Left ventricle myocardium inferior (tissue), 1 donor: Measurements from ENCODE around the gene AURKA. TPM values are rescaled to one million over a fixed set of nuclear protein-coding genes. Genes with fewer than 3 reads are reported as not detected.

Source experiments
- DNase-seq: peaks from one replicate; pipeline ENCODE4 v3.0.0-alpha.2; 2020
- H3K27ac ChIP-seq: fragments of 200-600 bp; replicated peaks from 2 replicates; pipeline ENCODE4 v1.8.0; 2021
- H3K27me3 ChIP-seq: fragments of 200-600 bp; 2 replicates; pipeline ENCODE4 v1.8.0; 2021; ENCODE audit warnings: low read depth
- H3K36me3 ChIP-seq: fragments of 200-600 bp; 2 replicates; pipeline ENCODE4 v1.8.0; 2021
- H3K4me1 ChIP-seq: fragments of 200-600 bp; 2 replicates; pipeline ENCODE4 v1.8.0; 2021
- H3K4me3 ChIP-seq: fragments of 200-600 bp; 2 replicates; pipeline ENCODE4 v1.8.0; 2021; ENCODE audit warnings: mild to moderate bottlenecking, moderate library complexity
- H3K9me3 ChIP-seq: fragments of 200-600 bp; replicated peaks from 2 replicates; pipeline ENCODE4 v1.8.0; 2021
- intact Hi-C: fragments of 100-400 bp; cut with micrococcal nuclease; formaldehyde crosslinking; loops from one replicate; pipeline ENCODE4 v1.11.0; 2022
- long read RNA-seq: library from polyadenylated mRNA; unstranded; transcript quantifications from one replicate; pipeline ENCODE4 v2.0.0, GENCODE V29; 2021
- total RNA-seq: library from RNA; stranded (reverse); fragmentation: NEBNext Ultra II Directional; extraction: Animal tissue kit (Norgen Biotek cat#: 25700); gene quantifications from one replicate; pipeline ENCODE4 v1.2.1, GENCODE V29; 2021
- TF ChIP-seq, protein P1 (sequence below): fragments of 200-600 bp; IDR thresholded peaks from 2 replicates; pipeline ENCODE4 v1.8.0; 2021; ENCODE audit warnings: antibody characterized with exemption, mild to moderate bottlenecking, borderline replicate concordance
- donor health status: DM: no; HTN: yes; CAD: no; lungs with severe emphysema.

The AURKA gene
- 7.8 TPM for total RNA-seq
- long read RNA-seq, partial matches to known transcripts = 0 of 9 reads
- long read RNA-seq, other reads (novel, unspliced or antisense) = 6 of 9 reads

GRCh38 chr20:56392132-56392880 lies at the start of gene AURKA, which contains the start of gene CSTF1:
TSS of gene AURKA (minus strand) at chr20:56392215. CDS start at chr20:56388197, 4,018 bp downstream.
TSS of gene CSTF1 (plus strand) at chr20:56392645. CDS start at chr20:56395553, 2,908 bp downstream.
- no peaks in the 10 kb centered on the region for H3K9me3 ChIP-seq
- intact Hi-C loops = no loop called here
- DNase-seq = peak; percentile 98
- TF ChIP-seq, protein P1, sequence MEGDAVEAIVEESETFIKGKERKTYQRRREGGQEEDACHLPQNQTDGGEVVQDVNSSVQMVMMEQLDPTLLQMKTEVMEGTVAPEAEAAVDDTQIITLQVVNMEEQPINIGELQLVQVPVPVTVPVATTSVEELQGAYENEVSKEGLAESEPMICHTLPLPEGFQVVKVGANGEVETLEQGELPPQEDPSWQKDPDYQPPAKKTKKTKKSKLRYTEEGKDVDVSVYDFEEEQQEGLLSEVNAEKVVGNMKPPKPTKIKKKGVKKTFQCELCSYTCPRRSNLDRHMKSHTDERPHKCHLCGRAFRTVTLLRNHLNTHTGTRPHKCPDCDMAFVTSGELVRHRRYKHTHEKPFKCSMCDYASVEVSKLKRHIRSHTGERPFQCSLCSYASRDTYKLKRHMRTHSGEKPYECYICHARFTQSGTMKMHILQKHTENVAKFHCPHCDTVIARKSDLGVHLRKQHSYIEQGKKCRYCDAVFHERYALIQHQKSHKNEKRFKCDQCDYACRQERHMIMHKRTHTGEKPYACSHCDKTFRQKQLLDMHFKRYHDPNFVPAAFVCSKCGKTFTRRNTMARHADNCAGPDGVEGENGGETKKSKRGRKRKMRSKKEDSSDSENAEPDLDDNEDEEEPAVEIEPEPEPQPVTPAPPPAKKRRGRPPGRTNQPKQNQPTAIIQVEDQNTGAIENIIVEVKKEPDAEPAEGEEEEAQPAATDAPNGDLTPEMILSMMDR = no peak
- H3K27me3 ChIP-seq = no peaks in the 10 kb centered on the region
- peaks cover 21% of the 10 kb centered on the region for H3K36me3 ChIP-seq
- peak within 1 kb of the TSS; percentile 92 for H3K4me3 ChIP-seq
- peaks cover 32% of the 10 kb centered on the region for H3K4me1 ChIP-seq
- peak within 1 kb of the TSS; percentile 91 for H3K27ac ChIP-seq

GRCh38 chr20:56440346-56441007 lies 48.5 kb upstream of the AURKA start:
- DNase-seq = no peak
- TF ChIP-seq, protein P1 = no peak
- Histone ChIP-seq H3K27me3 (no peaks in the 10 kb centered on the region), H3K36me3 (no peaks in the 10 kb centered on the region), H3K9me3 (no peaks in the 10 kb centered on the region), H3K4me1 (peaks cover 15% of the 10 kb centered on the region), H3K27ac (peak overlapping the region; percentile 54), H3K4me3 (no peak overlapping the region)
- intact Hi-C loops = no loop called here

GRCh38 chr20:56439771-56440291 lies 47.8 kb upstream of the AURKA start:
- TF ChIP-seq, protein P1 = no peak
- Histone ChIP-seq H3K4me3 (no peak overlapping the region), H3K4me1 (peaks cover 15% of the 10 kb centered on the region), H3K36me3 (no peaks in the 10 kb centered on the region), H3K27ac (peak overlapping the region; percentile 54), H3K9me3 (no peaks in the 10 kb centered on the region), H3K27me3 (no peaks in the 10 kb centered on the region)
- intact Hi-C loops = no loop called here
- DNase-seq = peak; percentile 78

DNA sequence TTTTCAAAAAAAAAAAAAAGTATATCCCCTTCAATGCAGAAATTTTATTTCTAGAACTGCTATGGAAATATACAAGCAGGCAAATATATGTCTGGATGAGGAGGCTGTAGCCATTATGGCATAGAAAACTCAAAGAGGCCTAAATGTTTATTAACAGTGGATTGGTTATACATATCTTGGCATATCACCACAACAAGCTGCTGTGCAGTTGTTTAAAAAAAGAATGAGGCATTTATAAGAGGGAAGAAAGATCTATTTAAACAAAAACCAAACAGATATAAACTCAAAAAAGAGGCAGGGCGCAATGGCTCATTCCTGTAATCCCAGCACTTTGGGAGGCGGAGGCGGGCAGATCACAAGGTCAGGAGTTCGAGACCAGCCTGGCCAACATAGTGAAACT lies 46.3 kb upstream of the AURKA start:
- no peak for DNase-seq
- Histone ChIP-seq H3K27me3 (peaks cover 2% of the 10 kb centered on the region), H3K36me3 (no peaks in the 10 kb centered on the region), H3K4me3 (no peak overlapping the region), H3K4me1 (peaks cover 5% of the 10 kb centered on the region), H3K27ac (no peak overlapping the region), H3K9me3 (no peaks in the 10 kb centered on the region)
- TF ChIP-seq, protein P1 = no peak
- intact Hi-C loops = no loop called here

DNA sequence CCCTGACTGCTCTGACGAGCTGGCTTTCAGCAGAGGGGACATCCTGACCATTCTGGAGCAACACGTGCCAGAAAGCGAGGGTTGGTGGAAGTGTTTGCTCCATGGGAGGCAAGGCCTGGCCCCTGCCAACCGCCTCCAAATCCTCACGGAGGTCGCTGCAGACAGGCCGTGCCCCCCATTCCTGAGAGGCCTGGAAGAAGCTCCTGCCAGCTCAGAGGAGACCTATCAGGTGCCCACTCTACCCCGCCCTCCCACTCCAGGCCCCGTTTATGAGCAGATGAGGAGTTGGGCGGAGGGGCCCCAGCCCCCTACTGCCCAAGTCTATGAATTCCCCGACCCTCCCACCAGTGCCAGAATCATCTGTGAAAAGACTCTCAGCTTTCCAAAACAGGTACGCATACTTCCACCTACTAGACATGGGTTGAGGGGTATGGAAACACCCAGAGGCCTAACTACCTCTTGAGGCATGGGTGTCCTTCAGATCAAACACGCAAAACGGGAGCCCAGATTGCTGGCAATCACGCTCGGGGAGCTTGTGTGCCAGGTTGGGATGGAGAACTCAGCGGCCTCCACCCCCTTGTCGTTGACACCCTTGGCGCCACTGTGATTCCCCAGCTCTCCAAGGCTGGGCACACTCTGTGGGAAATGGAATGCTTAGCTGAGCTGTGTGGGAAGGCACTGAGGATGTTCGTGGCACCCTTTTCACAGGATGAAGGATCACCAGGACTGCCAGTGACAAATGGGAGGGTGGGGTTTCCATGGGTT lies 45.4 kb upstream of the AURKA start:
- no peaks in the 10 kb centered on the region for H3K36me3 ChIP-seq

More for the DNA sequence above, 45.4 kb upstream of the AURKA start:
- H3K4me1 ChIP-seq = peaks cover 5% of the 10 kb centered on the region
- DNase-seq = no peak
- peaks cover 11% of the 10 kb centered on the region for H3K27me3 ChIP-seq
- TF ChIP-seq, protein P1 = no peak
- intact Hi-C loops = no loop called here
- H3K27ac ChIP-seq = no peak overlapping the region
- H3K4me3 ChIP-seq = no peak overlapping the region
- H3K9me3 ChIP-seq = no peaks in the 10 kb centered on the region
